GM12872 (cell line): ENCODE data around the gene LANCL3.
"Not testable (repeated sequence)": the region's sequence is repeated elsewhere in the genome, so short reads cannot be mapped to it uniquely, and the experiment has no call there.

Experiments used
- TF ChIP-seq, protein P1 (sequence below): IDR thresholded peaks from 3 replicates; pipeline ENCODE4 v1.5.1; 2011; ENCODE audit warnings: low read depth, mild to moderate bottlenecking, low read length, moderate library complexity; ENCODE audit not compliant: insufficient read depth

The LANCL3 gene

DNA sequence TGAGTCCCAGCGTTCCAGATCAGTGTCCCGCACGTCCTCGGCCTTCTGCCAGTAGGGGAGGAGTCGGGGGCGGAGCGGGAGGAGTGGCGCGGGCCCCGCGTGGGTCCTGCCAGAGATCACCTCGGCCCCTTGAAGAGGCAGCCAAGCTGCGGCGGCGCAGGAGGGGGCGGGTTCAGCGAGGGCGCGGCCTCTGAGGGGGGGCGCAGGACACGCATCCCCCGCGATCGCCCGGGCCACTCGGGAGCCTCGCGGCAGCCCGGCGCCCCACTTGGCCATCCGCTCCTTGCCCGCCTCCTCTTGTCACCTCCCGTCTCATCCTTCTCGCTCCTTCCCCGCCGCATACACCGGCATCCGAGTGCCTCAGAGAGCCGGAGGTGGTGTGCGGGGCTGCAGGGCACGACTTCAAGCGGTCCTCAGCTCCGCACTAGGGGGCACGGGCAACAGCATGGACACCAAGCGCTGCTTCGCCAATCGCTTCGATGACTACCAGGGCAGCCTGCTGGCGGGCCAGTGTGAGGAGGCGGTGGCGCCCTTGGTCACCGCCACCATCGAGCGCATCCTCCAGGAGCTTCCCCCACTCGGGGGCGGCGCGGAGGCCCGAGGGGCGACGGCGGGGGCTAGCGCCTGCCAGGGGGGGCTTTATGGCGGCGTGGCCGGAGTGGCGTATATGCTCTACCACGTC lies at the start of gene LANCL3:
TSS of gene LANCL3 (plus strand) at position 236 of the 682 bp plus-strand sequence. CDS start at position 446, 210 bp downstream.
- TF ChIP-seq, protein P1, sequence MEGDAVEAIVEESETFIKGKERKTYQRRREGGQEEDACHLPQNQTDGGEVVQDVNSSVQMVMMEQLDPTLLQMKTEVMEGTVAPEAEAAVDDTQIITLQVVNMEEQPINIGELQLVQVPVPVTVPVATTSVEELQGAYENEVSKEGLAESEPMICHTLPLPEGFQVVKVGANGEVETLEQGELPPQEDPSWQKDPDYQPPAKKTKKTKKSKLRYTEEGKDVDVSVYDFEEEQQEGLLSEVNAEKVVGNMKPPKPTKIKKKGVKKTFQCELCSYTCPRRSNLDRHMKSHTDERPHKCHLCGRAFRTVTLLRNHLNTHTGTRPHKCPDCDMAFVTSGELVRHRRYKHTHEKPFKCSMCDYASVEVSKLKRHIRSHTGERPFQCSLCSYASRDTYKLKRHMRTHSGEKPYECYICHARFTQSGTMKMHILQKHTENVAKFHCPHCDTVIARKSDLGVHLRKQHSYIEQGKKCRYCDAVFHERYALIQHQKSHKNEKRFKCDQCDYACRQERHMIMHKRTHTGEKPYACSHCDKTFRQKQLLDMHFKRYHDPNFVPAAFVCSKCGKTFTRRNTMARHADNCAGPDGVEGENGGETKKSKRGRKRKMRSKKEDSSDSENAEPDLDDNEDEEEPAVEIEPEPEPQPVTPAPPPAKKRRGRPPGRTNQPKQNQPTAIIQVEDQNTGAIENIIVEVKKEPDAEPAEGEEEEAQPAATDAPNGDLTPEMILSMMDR = not testable (repeated sequence)

DNA sequence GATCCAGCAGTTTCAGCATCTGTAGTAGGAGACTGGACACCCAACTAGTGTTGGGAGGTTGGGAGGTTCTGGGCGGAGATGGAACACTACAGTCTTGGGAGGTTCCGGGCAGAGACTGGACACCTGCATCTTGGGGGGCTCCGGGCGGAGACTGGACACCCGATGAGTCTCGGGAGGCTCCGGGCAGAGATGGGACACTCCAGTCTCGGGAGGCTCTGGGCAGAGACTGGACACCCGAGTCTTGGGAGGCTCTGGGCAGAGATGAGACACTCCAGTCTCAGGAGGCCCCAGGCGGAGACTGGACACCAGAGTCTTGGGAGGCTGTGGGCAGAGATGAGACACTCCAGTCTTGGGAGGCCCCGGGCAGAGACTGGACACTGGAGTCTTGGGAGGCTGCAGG lies 29.5 kb upstream of the LANCL3 start:
- TF ChIP-seq, protein P1 = no peak

DNA sequence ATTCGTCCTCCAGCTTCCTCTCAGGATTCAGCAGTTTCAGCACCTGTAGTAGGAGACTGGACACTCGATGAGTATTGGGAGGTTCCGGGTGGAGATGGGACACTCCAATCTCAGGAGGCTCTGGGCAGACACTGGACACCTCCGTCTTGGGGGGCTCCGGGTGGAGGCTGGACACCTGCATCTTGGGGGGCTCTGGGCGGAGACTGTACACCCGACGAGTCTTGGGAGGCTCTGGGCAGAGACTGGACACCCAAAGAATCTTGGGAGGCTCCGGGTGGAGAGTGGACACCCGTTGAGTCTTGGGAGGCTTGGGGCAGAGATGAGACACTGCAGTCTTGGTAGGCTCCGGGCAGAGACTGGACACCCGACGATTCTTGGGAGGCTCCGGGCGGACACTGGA lies 28.7 kb upstream of the LANCL3 start:
- TF ChIP-seq, protein P1 = no peak

DNA sequence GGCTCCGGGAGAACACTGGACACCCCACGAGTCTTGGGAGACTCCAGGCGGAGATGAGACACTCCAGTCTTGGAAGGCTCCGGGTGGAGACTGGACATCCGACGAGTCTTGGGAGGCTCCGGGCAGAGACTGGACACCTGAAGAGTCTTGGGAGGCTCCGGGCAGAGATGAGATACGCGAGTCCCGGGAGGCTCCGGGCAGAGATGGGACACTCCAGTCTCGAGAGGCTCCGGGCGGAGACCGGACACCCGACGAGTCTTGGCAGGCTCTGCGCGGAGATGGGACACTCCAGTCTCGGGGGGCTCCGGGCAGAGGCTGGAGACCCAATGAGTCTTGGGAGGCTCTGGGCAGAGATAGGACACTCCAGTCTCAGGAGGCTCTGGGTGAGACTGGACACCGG lies 28.1 kb upstream of the LANCL3 start:
- TF ChIP-seq, protein P1 = no peak

DNA sequence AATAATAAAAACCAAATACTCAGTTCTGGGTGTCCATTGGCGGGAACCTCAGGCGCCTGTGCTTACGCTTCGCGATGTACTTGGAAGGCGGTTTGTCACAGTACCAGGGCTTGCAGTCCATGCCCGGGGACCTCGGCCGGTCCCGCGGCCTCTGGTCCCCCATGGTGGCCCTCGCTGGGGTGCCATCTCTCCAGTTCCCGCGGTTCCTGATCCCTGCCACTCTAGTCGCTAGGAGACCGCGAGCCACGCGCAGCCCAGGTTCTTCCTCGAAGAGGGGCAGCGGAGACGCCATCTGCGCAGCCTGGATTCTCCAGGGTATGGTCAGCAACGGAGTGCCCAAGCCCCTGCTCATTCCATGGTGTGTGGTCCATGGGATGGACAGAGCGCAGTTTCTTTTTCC lies 26.4 kb upstream of the LANCL3 start:
- TF ChIP-seq, protein P1 = no peak

DNA sequence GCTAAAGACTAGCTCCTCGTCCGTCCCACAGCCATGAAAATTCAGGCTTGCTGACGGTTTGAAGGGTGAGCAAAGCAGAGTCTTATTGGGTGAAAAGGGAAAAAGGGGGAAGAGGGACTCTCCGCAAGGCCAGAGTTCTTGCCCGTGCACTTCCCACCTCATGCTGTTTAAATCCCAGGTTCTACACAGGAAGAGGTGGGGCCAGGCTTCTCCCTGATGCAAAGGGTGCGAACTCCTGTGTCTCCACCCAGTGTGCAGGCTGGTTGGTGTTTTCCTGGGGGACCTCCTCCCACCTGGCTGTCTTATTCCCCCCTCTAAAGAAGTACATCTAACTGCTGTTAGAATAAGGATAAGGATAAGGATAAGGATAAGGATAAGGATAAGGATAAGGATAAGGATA lies 18.0 kb upstream of the LANCL3 start:
- TF ChIP-seq, protein P1 = no peak

DNA sequence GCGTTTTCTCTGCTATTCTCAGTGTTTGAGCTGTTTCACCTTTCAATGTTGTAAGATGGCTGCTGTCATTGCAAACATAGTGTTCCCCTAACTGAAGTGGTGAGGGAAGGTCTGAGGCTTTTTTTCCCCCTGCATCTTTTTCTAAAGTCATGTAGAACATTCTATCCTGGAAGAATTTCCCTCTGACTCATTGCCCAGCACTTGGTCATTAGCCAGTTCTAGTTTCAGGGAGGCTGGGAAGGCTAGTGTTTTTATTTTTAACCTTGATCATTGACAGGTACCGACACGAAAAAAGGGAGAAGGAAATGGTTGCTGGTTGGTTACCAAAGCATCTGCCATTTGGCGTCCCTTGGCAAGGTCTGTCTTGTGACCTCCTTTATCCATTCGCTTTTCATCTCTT lies 6.6 kb downstream of the LANCL3 start:
- TF ChIP-seq, protein P1 = no peak
